NCI-H524 (cell line): ENCODE data around the gene CUL4A.
A peak's percentile ranks its signal among the peaks of the same experiment; 100 is the strongest.
"Not testable (repeated sequence)": the region's sequence is repeated elsewhere in the genome, so short reads cannot be mapped to it uniquely, and the experiment has no call there.

Experiments
- DNase-seq, 2 experiments: peaks; one replicate each; lab custom pipeline; 2025; lab: John Stamatoyannopoulos, UW

Gene CUL4A

GRCh38 chr13:113291129-113291528 is 81.7 kb downstream of the CUL4A start:
- DNase-seq, result no peak

- DNase-seq, result peak in 1 of 2 experiments; percentile 20
Observed at GRCh38 chr13:113292021-113292862, 82.8 kb downstream of the CUL4A start.

- no peak for DNase-seq
Observed at GRCh38 chr13:113293686-113294085, 84.3 kb downstream of the CUL4A start.

GRCh38 chr13:113295776-113296175 is 86.4 kb downstream of the CUL4A start:
- no peak for DNase-seq

- DNase-seq, result peak; percentile 85 to 97
Observed at GRCh38 chr13:113296823-113297369, 87.5 kb downstream of the CUL4A start, which contains the start of gene LAMP1. TSS of gene LAMP1 (plus strand) at chr13:113297239. CDS start at chr13:113297435, 196 bp downstream.

- no peak for DNase-seq
Observed at GRCh38 chr13:113297370-113298042, 88.1 kb downstream of the CUL4A start.

GRCh38 chr13:113298043-113298945 is 88.9 kb downstream of the CUL4A start:
- DNase-seq, result no peak

GRCh38 chr13:113299951-113300350 is 90.5 kb downstream of the CUL4A start:
- no peak for DNase-seq

- DNase-seq, result no peak
Observed at GRCh38 chr13:113302986-113303385, 93.6 kb downstream of the CUL4A start.

GRCh38 chr13:113304121-113304520 is 94.7 kb downstream of the CUL4A start:
- DNase-seq, result no peak

GRCh38 chr13:113305208-113305607 is 95.8 kb downstream of the CUL4A start:
- DNase-seq, result no peak

- no peak for DNase-seq
Observed at GRCh38 chr13:113307491-113307890, 98.1 kb downstream of the CUL4A start.

GRCh38 chr13:113309473-113309872 is 100.1 kb downstream of the CUL4A start:
- DNase-seq, result no peak

- DNase-seq, result not testable (repeated sequence)
Observed at GRCh38 chr13:113314112-113314511, 104.7 kb downstream of the CUL4A start.

- DNase-seq, result not testable (repeated sequence)
Observed at GRCh38 chr13:113314895-113315470, 105.6 kb downstream of the CUL4A start.

- DNase-seq, result no peak
Observed at GRCh38 chr13:113315992-113316391, 106.6 kb downstream of the CUL4A start.
